ENCODE data around the gene CRKL.

DNA sequence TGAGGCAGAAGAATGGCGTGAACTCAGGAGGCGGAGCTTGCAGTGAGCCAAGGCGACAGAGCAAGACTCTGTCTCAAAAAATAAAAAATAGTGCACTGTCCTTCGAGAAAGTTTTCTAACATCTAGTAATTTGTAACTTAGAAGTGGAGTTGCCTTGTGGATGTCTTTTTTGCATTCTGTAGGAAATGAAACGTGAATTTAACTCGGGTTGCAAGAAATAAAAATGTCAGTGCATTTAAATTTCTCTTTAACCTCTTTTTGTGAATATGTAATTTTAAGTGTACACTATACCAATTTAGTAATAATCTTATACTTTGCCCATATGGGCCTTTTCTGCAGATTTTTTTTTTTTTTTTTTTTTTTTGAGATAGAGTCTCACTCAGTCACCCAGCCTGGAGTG, 26.2 kb upstream of the CRKL start:
- TF ChIP-seq, protein P1, sequence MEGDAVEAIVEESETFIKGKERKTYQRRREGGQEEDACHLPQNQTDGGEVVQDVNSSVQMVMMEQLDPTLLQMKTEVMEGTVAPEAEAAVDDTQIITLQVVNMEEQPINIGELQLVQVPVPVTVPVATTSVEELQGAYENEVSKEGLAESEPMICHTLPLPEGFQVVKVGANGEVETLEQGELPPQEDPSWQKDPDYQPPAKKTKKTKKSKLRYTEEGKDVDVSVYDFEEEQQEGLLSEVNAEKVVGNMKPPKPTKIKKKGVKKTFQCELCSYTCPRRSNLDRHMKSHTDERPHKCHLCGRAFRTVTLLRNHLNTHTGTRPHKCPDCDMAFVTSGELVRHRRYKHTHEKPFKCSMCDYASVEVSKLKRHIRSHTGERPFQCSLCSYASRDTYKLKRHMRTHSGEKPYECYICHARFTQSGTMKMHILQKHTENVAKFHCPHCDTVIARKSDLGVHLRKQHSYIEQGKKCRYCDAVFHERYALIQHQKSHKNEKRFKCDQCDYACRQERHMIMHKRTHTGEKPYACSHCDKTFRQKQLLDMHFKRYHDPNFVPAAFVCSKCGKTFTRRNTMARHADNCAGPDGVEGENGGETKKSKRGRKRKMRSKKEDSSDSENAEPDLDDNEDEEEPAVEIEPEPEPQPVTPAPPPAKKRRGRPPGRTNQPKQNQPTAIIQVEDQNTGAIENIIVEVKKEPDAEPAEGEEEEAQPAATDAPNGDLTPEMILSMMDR (IDR thresholded peaks at IDR 0.05; ENCODE audit: low read depth, low read length) = no peak
- no peak for TF ChIP-seq EZH2phosphoT487 (IDR thresholded peaks at IDR 0.05; ENCODE audit: low read depth)
